OCI-LY7 (cell line): ENCODE results near the gene CACNA1H. TPM values are rescaled to one million over a fixed set of nuclear protein-coding genes. Genes with fewer than 3 reads are reported as not detected.

ENCODE experiments used
- BruUV-seq: library from RNA; stranded (reverse); fragments of 400-500 nt; replicated peaks from 2 replicates; lab custom pipeline; 2021; lab: Mats Ljungman, UMichigan
- CTCF ChIA-PET: fragments of 300-600 bp; sonication (Branson Sonifier 250); formaldehyde crosslinking; loops from one replicate; lab custom pipeline; 2022; ENCODE audit warnings: antibody characterized with exemption; ENCODE audit not compliant: unreplicated experiment; lab: Charles Lee
- POLR2A ChIA-PET: fragments of 300-600 bp; sonication (Branson Sonifier 250); formaldehyde crosslinking; loops from one replicate; lab custom pipeline; 2022; ENCODE audit warnings: antibody characterized with exemption; lab: Charles Lee
- DNase-seq: peaks from one replicate; pipeline ENCODE4 v3.0.0-alpha.2; 2015; ENCODE audit warnings: low spot score
- H2AFZ ChIP-seq: fragments of 200-600 bp; sonication (generic), shearing (Covaris generic); 2 replicates; pipeline ENCODE4 v1.6.1; 2014; ENCODE audit warnings: mild to moderate bottlenecking, antibody characterized with exemption, low read length, moderate library complexity
- H3K27ac ChIP-seq: fragments of 200-600 bp; sonication (generic); 2 replicates; pipeline ENCODE4 v1.5.1; 2014; ENCODE audit warnings: mixed run types, low read depth, mild to moderate bottlenecking, moderate library complexity, low read length, inconsistent platforms; ENCODE audit not compliant: poor library complexity, severe bottlenecking
- H3K36me3 ChIP-seq: fragments of 200-600 bp; sonication (generic); 2 replicates; pipeline ENCODE4 v1.6.1; 2014; ENCODE audit warnings: mild to moderate bottlenecking, antibody characterized with exemption, low read length, moderate library complexity, mixed read lengths; ENCODE audit not compliant: insufficient read depth
- H3K4me1 ChIP-seq: fragments of 200-600 bp; sonication (generic); 2 replicates; pipeline ENCODE4 v1.5.1; 2014; ENCODE audit warnings: mild to moderate bottlenecking, low read length; ENCODE audit not compliant: insufficient read depth, poor library complexity, severe bottlenecking
- H3K4me2 ChIP-seq: fragments of 200-600 bp; sonication (generic); 2 replicates; pipeline ENCODE4 v1.6.1; 2014; ENCODE audit warnings: mild to moderate bottlenecking, low read length
- H3K4me3 ChIP-seq: fragments of 200-600 bp; sonication (generic); 2 replicates; pipeline ENCODE4 v1.5.1; 2014; ENCODE audit warnings: mild to moderate bottlenecking, low read depth, low read length; ENCODE audit not compliant: poor library complexity, severe bottlenecking
- H3K79me2 ChIP-seq: fragments of 200-600 bp; sonication (generic); 2 replicates; pipeline ENCODE4 v1.6.1; 2016; ENCODE audit warnings: low read depth, mild to moderate bottlenecking, low read length, moderate library complexity, mixed read lengths; ENCODE audit not compliant: insufficient read depth
- H3K9me2 ChIP-seq: fragments of 200-600 bp; sonication (generic); 2 replicates; pipeline ENCODE4 v1.6.1; 2016; ENCODE audit warnings: mild to moderate bottlenecking, low read length, mixed read lengths; ENCODE audit not compliant: insufficient read depth
- H3K9me3 ChIP-seq: fragments of 200-600 bp; sonication (generic); 2 replicates; pipeline ENCODE4 v1.6.1; 2014; ENCODE audit warnings: mild to moderate bottlenecking, mixed run types, low read length, mixed read lengths
- H4K20me1 ChIP-seq: fragments of 200-600 bp; sonication (generic); 2 replicates; pipeline ENCODE4 v1.6.1; 2014; ENCODE audit warnings: mild to moderate bottlenecking, antibody characterized with exemption, low read length, moderate library complexity, mixed read lengths; ENCODE audit not compliant: insufficient read depth
- EZH2phosphoT487 ChIP-seq: fragments of 200-600 bp; sonication (generic); IDR thresholded peaks from 2 replicates; pipeline ENCODE4 v1.6.1; 2018; ENCODE audit warnings: low read depth, borderline replicate concordance, mild to moderate bottlenecking, mixed run types, antibody characterized with exemption, low read length, moderate library complexity, mixed read lengths
- intact Hi-C: fragments of 100-400 bp; cut with micrococcal nuclease; formaldehyde crosslinking; loops from one replicate; pipeline ENCODE4 v1.10.0; 2022; ENCODE audit not compliant: unreplicated experiment
- total RNA-seq, 2 experiments: library from RNA; depleted of rRNA in 1 of 2; stranded (reverse); fragments of >200 nt in 1 of 2; shearing (Covaris generic) in 1 of 2; gene quantifications; 2 replicates each; pipeline ENCODE4 v1.2.3, GENCODE V29; 2014 to 2022
- TF ChIP-seq, protein P1 (sequence below): fragments of 200-600 bp; sonication (generic); conservative IDR thresholded peaks from 2 replicates; pipeline ENCODE4 v1.5.1; 2014; ENCODE audit warnings: mild to moderate bottlenecking, antibody characterized with exemption, low read length, moderate library complexity, mixed read lengths

The CACNA1H gene
- total RNA-seq, 2 experiments from 2014 or later: not detected

GRCh38 chr16:1182950-1183907, 30.3 kb downstream of the CACNA1H start:
- Histone ChIP-seq H3K79me2 (no peaks in the 10 kb centered on the region), H4K20me1 (no peaks in the 10 kb centered on the region), H3K4me2 (no peak overlapping the region), H3K4me1 (no peaks in the 10 kb centered on the region), H3K27ac (no peak overlapping the region), H3K4me3 (no peak overlapping the region), H3K9me3 (no peaks in the 10 kb centered on the region), H3K36me3 (no peaks in the 10 kb centered on the region), H3K9me2 (no peaks in the 10 kb centered on the region), H2AFZ (no peak overlapping the region)
- DNase-seq: no peak
- CTCF ChIA-PET: no interaction called here
- BruUV-seq: no TSS peak
- POLR2A ChIA-PET: no interaction called here
- TF ChIP-seq, protein P1, sequence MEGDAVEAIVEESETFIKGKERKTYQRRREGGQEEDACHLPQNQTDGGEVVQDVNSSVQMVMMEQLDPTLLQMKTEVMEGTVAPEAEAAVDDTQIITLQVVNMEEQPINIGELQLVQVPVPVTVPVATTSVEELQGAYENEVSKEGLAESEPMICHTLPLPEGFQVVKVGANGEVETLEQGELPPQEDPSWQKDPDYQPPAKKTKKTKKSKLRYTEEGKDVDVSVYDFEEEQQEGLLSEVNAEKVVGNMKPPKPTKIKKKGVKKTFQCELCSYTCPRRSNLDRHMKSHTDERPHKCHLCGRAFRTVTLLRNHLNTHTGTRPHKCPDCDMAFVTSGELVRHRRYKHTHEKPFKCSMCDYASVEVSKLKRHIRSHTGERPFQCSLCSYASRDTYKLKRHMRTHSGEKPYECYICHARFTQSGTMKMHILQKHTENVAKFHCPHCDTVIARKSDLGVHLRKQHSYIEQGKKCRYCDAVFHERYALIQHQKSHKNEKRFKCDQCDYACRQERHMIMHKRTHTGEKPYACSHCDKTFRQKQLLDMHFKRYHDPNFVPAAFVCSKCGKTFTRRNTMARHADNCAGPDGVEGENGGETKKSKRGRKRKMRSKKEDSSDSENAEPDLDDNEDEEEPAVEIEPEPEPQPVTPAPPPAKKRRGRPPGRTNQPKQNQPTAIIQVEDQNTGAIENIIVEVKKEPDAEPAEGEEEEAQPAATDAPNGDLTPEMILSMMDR: no peak
- TF ChIP-seq EZH2phosphoT487: no peak
- intact Hi-C loops: no loop called here

- H2AFZ ChIP-seq: no peak overlapping the region
- H4K20me1 ChIP-seq: no peaks in the 10 kb centered on the region
- no peak overlapping the region for H3K4me2 ChIP-seq
- intact Hi-C loops: no loop called here
- no peak for TF ChIP-seq EZH2phosphoT487
- TF ChIP-seq, protein P1: no peak
- H3K4me3 ChIP-seq: no peak overlapping the region
- no peak overlapping the region for H3K27ac ChIP-seq
- H3K9me2 ChIP-seq: no peaks in the 10 kb centered on the region
- ChIA-PET POLR2A (no interaction called here), CTCF (no interaction called here)
- H3K79me2 ChIP-seq: no peaks in the 10 kb centered on the region
- no peaks in the 10 kb centered on the region for H3K36me3 ChIP-seq
- no peaks in the 10 kb centered on the region for H3K9me3 ChIP-seq
- DNase-seq: no peak
- no peaks in the 10 kb centered on the region for H3K4me1 ChIP-seq
- BruUV-seq: no TSS peak
These were observed 31.4 kb downstream of the CACNA1H start for GRCh38 chr16:1184156-1184868.
